GM23248 (cell line): Measurements from ENCODE around the gene MYH14. TPM values are rescaled to one million over a fixed set of nuclear protein-coding genes. Genes with fewer than 3 reads are reported as not detected.

Experiments
- DNase-seq: peaks from one replicate; pipeline ENCODE4 v3.0.0-alpha.2; 2015
- H2AFZ ChIP-seq: fragments of 200-600 bp; sonication (generic); 2 replicates; pipeline ENCODE4 v1.6.1; 2016; ENCODE audit warnings: antibody characterized with exemption
- H3F3A ChIP-seq: fragments of 200-600 bp; sonication (generic); 2 replicates; pipeline ENCODE4 v1.6.1; 2016; ENCODE audit warnings: mild to moderate bottlenecking, antibody characterized with exemption, mixed run types; ENCODE audit not compliant: insufficient read depth
- H3K27ac ChIP-seq: fragments of 200-600 bp; sonication (generic); 2 replicates; pipeline ENCODE4 v1.5.1; 2016; ENCODE audit warnings: mild to moderate bottlenecking
- H3K27me3 ChIP-seq: fragments of 200-600 bp; sonication (generic); replicated peaks from 2 replicates; pipeline ENCODE4 v1.6.1; 2016; ENCODE audit warnings: mild to moderate bottlenecking; ENCODE audit not compliant: insufficient read depth
- H3K36me3 ChIP-seq: fragments of 200-600 bp; sonication (generic); 2 replicates; pipeline ENCODE4 v1.6.1; 2016; ENCODE audit warnings: low read depth, mild to moderate bottlenecking
- H3K4me1 ChIP-seq: fragments of 200-600 bp; sonication (generic); 2 replicates; pipeline ENCODE4 v1.6.1; 2016; ENCODE audit warnings: mild to moderate bottlenecking; ENCODE audit not compliant: insufficient read depth
- H3K4me2 ChIP-seq: fragments of 200-600 bp; sonication (generic); one replicate; pipeline ENCODE4 v1.6.1; 2016; ENCODE audit warnings: mild to moderate bottlenecking; ENCODE audit not compliant: unreplicated experiment
- H3K4me3 ChIP-seq: fragments of 200-600 bp; sonication (generic); 2 replicates; pipeline ENCODE4 v1.5.1; 2016; ENCODE audit warnings: mild to moderate bottlenecking
- H3K79me2 ChIP-seq: fragments of 200-600 bp; sonication (generic); 2 replicates; pipeline ENCODE4 v1.6.1; 2016; ENCODE audit warnings: mild to moderate bottlenecking; ENCODE audit not compliant: insufficient read depth
- H3K9ac ChIP-seq: fragments of 200-600 bp; sonication (generic); 2 replicates; pipeline ENCODE4 v1.6.1; 2016; ENCODE audit warnings: mild to moderate bottlenecking
- H3K9me2 ChIP-seq: fragments of 200-600 bp; sonication (generic); 2 replicates; pipeline ENCODE4 v1.6.1; 2016; ENCODE audit warnings: mixed run types, mild to moderate bottlenecking, moderate library complexity; ENCODE audit not compliant: insufficient read depth
- H3K9me3 ChIP-seq: fragments of 200-600 bp; sonication (generic); one replicate; pipeline ENCODE4 v1.6.1; 2017; ENCODE audit warnings: low read depth
- H4K20me1 ChIP-seq: fragments of 200-600 bp; sonication (generic); 2 replicates; pipeline ENCODE4 v1.6.0; 2016; ENCODE audit not compliant: insufficient read depth
- EZH2 ChIP-seq: fragments of 200-600 bp; sonication (generic); IDR thresholded peaks from 2 replicates; pipeline ENCODE4 v1.6.1; 2018; ENCODE audit warnings: antibody characterized with exemption, mild to moderate bottlenecking; ENCODE audit not compliant: insufficient read depth, poor library complexity, severe bottlenecking
- EZH2phosphoT487 ChIP-seq: fragments of 200-600 bp; sonication (generic); IDR thresholded peaks from 2 replicates; pipeline ENCODE4 v1.6.1; 2018; ENCODE audit warnings: antibody characterized with exemption, moderate library complexity, mild to moderate bottlenecking, low read depth; ENCODE audit not compliant: insufficient read depth
- WGBS, 2 experiments: methylation state at CpG; one replicate each; pipeline ENCODE4 v1.1.6; 2015 to 2017; ENCODE audit warnings: low lambda C conversion rate in 2 of 2, low coverage in 1 of 2; ENCODE audit errors: missing lambda C conversion rate in 2 of 2; 5-methylcytosine and 5-hydroxymethylcytosine counted together
- in situ Hi-C: fragments of 300-500 bp; cut with MboI; formaldehyde crosslinking; loops from 2 replicates; pipeline ENCODE4 v1.15.0; 2020
- polyA plus RNA-seq: library from polyadenylated mRNA; unstranded; fragments of >200 nt; fragmentation: Nextera tagmentation; extraction: Ambion mirVana; gene quantifications from 2 replicates; pipeline ENCODE4 v1.2.1, GENCODE V29; 2016
- total RNA-seq: library from RNA; depleted of rRNA; stranded (reverse); fragments of >200 nt; shearing (Covaris generic); gene quantifications from 2 replicates; pipeline ENCODE4 v1.2.3, GENCODE V29; 2014

The MYH14 gene
- total and polyA plus RNA-seq, 2 experiments from 2014 or later: not detected

GRCh38 chr19:50250450-50251136, 47.2 kb downstream of the MYH14 start:
- H3K36me3 ChIP-seq: no peaks in the 10 kb centered on the region
- no peak overlapping the region for H3K9ac ChIP-seq
- no peaks in the 10 kb centered on the region for H3K79me2 ChIP-seq
- H4K20me1 ChIP-seq: no peaks in the 10 kb centered on the region
- H3K27me3 ChIP-seq: no peaks in the 10 kb centered on the region
- no peaks in the 10 kb centered on the region for H3F3A ChIP-seq
- no peak overlapping the region for H2AFZ ChIP-seq
- no peak overlapping the region for H3K27ac ChIP-seq
- in situ Hi-C loops: no loop called here
- H3K4me2 ChIP-seq: no peak overlapping the region
- no peaks in the 10 kb centered on the region for H3K4me1 ChIP-seq
- WGBS, 2 experiments: 50% methylated on average over 14 to 15 of the region's 15 CpGs
- no peak overlapping the region for H3K4me3 ChIP-seq
- DNase-seq: no peak
- TF ChIP-seq EZH2phosphoT487 (no peak), EZH2 (no peak)
- no peaks in the 10 kb centered on the region for H3K9me2 ChIP-seq
- H3K9me3 ChIP-seq: no peaks in the 10 kb centered on the region

- no peak overlapping the region for H3K27ac ChIP-seq
- H3K9me2 ChIP-seq: no peaks in the 10 kb centered on the region
- TF ChIP-seq EZH2phosphoT487 (no peak), EZH2 (no peak)
- H3K9ac ChIP-seq: no peak overlapping the region
- 70 to 72% methylated on average over 23 of the region's 23 CpGs for WGBS, 2 experiments
- no peak overlapping the region for H2AFZ ChIP-seq
- H3F3A ChIP-seq: no peaks in the 10 kb centered on the region
- in situ Hi-C loops: no loop called here
- H3K27me3 ChIP-seq: no peaks in the 10 kb centered on the region
- H4K20me1 ChIP-seq: no peaks in the 10 kb centered on the region
- no peaks in the 10 kb centered on the region for H3K36me3 ChIP-seq
- no peaks in the 10 kb centered on the region for H3K4me1 ChIP-seq
- H3K4me3 ChIP-seq: no peak overlapping the region
- DNase-seq: peak; percentile 30
- H3K4me2 ChIP-seq: no peak overlapping the region
- H3K79me2 ChIP-seq: no peaks in the 10 kb centered on the region
- no peaks in the 10 kb centered on the region for H3K9me3 ChIP-seq
These were observed 48.9 kb downstream of the MYH14 start for GRCh38 chr19:50252111-50252886.

- no peaks in the 10 kb centered on the region for H3K27me3 ChIP-seq
- H3K36me3 ChIP-seq: no peaks in the 10 kb centered on the region
- 37 to 41% methylated on average over 5 of the region's 5 CpGs for WGBS, 2 experiments
- no peaks in the 10 kb centered on the region for H3K9me2 ChIP-seq
- in situ Hi-C loops: no loop called here
- no peak for DNase-seq
- TF ChIP-seq EZH2phosphoT487: no peak
- no peak for TF ChIP-seq EZH2
- H3K4me2 ChIP-seq: no peak overlapping the region
- H2AFZ ChIP-seq: no peak overlapping the region
- no peaks in the 10 kb centered on the region for H3F3A ChIP-seq
- H3K4me1 ChIP-seq: no peaks in the 10 kb centered on the region
- H3K9me3 ChIP-seq: no peaks in the 10 kb centered on the region
- H4K20me1 ChIP-seq: no peaks in the 10 kb centered on the region
- no peak overlapping the region for H3K4me3 ChIP-seq
- no peak overlapping the region for H3K9ac ChIP-seq
- H3K27ac ChIP-seq: no peak overlapping the region
- H3K79me2 ChIP-seq: no peaks in the 10 kb centered on the region
These were observed 49.5 kb downstream of the MYH14 start for GRCh38 chr19:50252887-50253268.

GRCh38 chr19:50255115-50255514, 51.7 kb downstream of the MYH14 start:
- H2AFZ ChIP-seq: no peak overlapping the region

More at GRCh38 chr19:50255115-50255514, 51.7 kb downstream of the MYH14 start:
- no peaks in the 10 kb centered on the region for H4K20me1 ChIP-seq
- H3K4me2 ChIP-seq: no peak overlapping the region
- in situ Hi-C loops: no loop called here
- WGBS, 2 experiments: 30 to 40% methylated on average over 5 of the region's 5 CpGs
- no peak overlapping the region for H3K27ac ChIP-seq
- no peaks in the 10 kb centered on the region for H3K36me3 ChIP-seq
- no peaks in the 10 kb centered on the region for H3F3A ChIP-seq
- H3K9ac ChIP-seq: no peak overlapping the region
- TF ChIP-seq EZH2: no peak
- no peak for TF ChIP-seq EZH2phosphoT487
- H3K9me2 ChIP-seq: no peaks in the 10 kb centered on the region
- no peak overlapping the region for H3K4me3 ChIP-seq
- no peak for DNase-seq
- H3K4me1 ChIP-seq: no peaks in the 10 kb centered on the region
- no peaks in the 10 kb centered on the region for H3K27me3 ChIP-seq
- H3K79me2 ChIP-seq: no peaks in the 10 kb centered on the region
- H3K9me3 ChIP-seq: no peaks in the 10 kb centered on the region
